Stimulated activated CD8-positive, alpha-beta memory T cell treated with anti-CD3 and anti-CD28 coated beads, Interleukin-7, amount 100 ng/mL, for 4 hours (primary cell): Measurements from ENCODE around the gene BRF1.
A peak's percentile ranks its signal among the peaks of the same experiment; 100 is the strongest.

Source experiments
- DNase-seq, 2 donors: peaks; one replicate each; pipeline ENCODE4 v3.0.0-alpha.2; 2020; ENCODE audit warnings: low read depth in 2 of 2

The BRF1 gene

DNA sequence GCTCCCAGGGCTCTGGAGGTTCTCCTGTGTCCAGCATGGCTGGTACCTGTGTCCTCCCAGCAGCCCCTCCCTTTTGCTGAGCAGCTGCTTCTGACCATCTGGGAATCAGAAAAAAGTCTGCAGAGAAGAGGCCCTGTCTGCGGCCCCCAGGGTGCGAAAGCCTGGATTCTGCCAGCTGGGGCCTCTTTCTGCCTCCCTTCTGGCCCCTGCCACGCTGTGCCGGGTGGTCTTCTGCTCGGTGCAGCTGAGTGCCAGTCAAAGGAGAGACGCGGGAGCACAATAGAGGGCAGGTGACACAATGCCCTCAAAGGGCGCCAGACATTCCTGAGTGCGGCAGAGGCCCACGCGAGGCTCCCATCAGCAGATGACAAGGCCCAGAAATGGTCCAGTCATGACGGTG, 39.8 kb downstream of the BRF1 start:
- no peak for DNase-seq

DNA sequence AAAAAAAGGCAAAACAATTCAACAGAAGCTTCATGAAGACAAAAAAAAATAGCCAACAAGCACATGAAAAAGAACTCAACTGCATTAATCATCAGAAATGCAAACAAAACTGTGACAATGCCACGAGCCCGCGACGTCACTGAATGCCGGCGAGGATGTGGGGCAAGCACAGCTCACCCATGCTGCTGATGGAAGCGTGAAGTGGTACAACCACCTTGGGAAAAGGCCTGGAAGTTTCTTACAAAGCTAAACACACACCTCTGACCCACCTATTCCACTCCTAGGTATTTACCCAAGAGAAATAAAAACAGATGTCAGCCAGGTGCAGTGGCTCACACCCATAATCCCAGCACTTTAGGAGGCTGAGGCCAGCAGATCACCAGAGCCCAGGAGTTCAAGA, 42.0 kb downstream of the BRF1 start:
- DNase-seq: no peak

DNA sequence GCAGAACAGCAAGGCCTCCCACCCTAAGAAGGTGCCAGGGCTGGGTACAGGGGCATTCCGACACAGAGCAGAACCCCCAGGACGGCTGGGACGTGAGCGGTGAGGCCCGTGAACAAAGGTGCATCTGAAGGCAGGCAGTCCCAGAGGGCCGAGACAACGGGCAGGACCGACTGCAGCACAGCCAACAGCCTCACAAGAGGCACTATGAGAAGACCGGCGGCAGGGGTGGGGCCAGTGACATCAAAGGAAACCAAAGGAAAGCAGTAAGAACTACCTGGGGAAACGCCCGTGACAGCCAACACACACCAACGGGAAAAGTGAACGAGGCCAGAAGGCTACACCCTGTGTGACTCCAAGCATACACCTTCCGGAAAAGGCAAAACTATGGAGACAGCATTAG, 43.3 kb downstream of the BRF1 start:
- DNase-seq: no peak

DNA sequence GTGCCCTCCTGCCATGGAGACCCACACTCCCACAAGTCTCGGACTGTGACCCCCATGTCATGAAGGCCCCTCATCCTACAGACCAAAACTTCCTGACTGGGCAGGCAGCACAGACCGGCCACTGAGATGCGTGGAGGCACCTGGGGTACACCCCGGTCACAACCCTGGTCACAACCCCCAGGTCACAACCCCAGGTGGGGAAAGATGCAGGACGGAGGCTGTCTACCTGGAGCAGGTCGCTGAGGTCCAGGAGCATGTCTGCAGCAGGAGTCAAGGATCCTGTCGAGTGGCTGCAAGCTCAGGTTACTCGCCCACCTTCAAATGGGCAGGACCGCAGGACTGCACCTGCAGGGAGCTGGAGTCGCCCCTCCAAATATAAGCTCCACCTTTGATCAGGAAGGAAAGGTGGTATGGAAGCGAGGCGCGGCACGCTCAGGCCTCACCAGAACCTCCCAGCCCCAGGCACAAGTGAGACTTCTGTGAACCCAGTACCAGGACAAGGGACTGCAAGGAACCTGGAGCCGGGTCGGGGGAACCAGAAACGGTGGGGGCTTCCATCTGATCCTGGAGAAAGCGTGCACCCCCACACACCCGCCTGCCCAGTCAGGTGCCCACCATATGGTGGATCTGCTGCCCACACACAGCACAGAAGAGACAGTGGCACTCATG, 44.4 kb downstream of the BRF1 start:
- no peak for DNase-seq

DNA sequence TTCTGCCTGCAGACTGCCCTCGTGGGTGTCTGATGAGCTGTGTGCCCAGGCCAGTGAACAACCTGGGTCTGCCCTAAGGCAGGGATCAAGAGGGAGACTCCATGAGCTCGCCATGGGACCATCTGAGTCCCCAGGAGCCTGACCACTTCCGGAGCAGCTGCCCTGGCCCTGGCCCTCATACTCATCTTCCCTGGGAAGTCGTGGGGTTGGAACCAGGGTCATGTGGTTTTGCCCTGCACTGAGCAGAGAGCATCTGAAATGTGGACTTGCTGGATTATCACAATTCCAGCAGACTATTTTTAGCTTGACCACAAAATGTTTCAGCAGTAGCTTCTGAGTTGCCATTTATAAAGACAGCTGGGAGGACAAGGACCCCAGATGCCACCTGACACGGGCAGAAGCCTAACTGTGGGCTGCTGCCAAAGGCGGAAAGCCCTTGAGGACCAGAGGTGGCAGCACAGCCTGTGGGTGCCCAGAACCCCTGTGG, 45.7 kb downstream of the BRF1 start:
- DNase-seq: no peak

DNA sequence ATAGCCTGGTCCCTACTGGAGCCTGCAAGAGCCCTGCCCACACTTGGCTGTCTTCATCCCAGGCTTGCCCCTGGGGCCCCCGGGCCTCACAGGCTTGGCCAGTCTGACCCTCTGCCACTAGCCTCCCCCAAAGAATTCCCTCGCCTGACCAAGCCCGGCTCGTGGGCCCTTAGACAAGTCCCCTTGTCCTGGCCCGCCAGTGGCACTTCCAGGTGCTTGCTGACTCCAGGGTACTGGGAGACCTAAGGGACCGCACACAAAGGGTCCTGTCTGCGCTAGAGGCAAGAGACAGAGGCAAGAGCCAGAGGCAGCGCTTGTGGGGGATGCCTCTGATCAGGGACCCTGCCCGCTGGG, 47.5 kb downstream of the BRF1 start:
- DNase-seq: no peak

DNA sequence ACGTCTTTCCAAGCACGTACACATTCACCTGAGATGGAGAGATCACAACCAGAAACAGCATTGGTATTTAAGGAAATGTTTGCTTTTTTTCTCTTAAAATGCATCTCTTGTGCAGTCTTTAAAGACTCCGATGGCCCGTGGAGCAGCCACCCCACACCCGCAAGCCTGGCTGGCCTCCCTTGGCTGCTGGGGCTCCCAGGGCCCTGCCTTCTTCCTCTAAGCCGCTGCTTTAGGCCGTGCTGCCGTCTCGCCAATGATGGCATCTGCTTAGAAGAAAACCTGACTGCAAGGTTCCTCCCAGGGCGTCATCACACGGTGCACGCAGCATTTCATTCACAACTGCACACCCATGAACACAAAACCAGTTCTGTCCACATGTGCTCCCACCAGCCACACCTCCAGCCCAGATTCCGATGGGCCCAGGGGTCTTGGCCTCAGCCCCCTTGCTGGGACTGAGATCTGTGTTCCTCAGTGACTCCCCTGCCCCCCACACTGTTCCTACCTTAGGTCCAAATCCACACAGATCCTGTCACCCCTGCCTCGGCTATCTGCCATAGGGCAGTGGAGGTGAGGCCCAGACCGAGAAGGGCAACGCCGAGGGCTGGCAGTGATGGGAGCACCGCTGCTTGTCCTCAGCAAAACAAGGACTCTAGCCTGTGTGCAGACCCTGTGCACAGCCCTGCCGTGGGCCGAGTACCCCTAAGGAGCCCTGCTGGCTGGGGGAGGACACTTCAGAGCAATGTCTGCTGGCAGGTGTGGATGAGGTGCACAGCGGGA, 48.1 kb downstream of the BRF1 start:
- DNase-seq: no peak

DNA sequence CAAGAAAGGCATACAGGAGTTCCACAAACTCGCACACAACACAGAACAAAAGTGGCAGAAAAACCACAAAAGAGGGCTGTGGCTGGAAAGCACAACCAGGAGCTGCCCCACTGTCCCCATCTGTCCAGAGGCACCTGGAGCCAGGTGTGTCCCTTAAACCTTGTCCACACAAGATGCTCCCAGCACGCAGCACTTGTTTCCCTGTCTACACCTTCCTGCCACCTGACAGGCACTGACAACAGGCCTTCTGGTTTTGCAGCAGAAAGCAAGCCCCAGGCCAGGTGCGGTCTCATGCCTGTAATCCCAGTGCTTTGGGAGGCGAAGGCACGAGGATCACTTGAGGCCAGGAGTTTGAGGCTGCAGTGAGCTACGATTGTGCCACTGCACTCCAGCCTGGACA, 48.9 kb downstream of the BRF1 start:
- DNase-seq: no peak

DNA sequence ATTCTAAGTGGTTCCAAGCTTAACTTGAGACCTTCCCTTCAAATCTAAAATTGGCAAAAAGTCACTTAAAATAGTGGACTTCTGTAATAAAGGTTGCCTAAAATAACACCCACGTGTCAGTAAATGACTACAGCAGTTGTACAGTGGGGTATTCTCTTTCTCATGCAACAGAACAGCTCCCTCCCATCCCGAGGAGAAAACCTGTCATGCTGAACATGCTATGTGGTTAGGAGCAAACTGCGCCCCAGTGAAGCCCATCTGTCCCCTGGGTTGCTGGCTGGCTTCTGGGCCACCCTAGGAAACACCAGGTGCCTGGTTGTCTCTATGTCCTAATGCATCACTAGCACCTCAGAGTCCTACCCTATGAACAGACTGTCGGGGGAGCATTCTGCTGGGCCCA, 49.8 kb downstream of the BRF1 start:
- DNase-seq: no peak

DNA sequence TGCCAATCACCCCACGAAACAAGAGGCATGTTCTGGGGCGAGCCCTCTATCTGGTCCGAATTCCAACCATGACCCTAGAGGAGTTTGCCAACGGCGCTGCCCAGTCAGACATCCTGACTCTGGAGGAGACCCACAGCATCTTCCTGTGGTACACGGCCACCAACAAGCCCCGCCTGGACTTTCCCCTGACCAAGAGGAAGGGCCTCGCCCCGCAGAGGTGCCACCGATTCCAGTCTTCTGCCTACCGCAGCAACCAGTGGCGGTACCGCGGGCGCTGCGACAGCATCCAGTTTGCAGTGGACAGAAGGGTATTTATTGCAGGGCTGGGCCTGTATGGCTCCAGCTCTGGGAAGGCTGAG, 50.8 kb downstream of the BRF1 start:
- DNase-seq: no peak

DNA sequence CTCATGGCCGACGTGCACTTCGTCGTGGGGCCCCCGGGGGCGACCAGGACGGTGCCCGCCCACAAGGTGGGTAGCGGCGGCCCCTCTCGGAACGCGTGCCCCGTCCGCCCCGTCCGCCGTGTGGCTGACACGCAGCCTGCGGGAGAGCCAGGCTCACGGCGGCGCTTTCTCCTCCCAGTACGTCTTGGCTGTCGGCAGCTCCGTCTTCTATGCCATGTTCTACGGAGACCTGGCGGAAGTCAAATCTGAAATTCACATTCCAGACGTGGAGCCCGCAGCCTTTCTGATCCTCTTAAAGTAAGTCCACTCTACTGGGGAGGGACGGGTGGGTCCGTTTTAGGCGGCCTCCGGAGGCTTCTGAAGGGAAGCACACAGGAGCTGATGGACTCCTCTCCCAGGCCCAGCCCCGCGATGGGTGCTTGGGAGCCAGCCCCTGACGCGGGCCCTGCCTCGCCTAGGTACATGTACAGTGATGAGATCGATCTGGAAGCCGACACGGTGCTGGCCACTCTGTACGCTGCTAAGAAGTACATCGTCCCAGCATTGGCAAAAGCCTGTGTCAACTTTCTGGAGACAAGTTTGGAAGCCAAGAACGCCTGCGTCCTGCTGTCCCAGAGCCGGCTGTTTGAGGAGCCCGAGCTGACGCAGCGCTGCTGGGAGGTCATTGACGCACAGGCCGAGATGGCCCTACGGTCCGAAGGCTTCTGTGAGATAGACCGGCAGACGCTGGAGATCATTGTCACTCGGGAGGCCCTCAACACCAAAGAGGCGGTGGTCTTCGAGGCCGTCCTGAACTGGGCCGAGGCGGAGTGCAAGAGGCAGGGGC, 51.4 kb downstream of the BRF1 start:
- no peak for DNase-seq

DNA sequence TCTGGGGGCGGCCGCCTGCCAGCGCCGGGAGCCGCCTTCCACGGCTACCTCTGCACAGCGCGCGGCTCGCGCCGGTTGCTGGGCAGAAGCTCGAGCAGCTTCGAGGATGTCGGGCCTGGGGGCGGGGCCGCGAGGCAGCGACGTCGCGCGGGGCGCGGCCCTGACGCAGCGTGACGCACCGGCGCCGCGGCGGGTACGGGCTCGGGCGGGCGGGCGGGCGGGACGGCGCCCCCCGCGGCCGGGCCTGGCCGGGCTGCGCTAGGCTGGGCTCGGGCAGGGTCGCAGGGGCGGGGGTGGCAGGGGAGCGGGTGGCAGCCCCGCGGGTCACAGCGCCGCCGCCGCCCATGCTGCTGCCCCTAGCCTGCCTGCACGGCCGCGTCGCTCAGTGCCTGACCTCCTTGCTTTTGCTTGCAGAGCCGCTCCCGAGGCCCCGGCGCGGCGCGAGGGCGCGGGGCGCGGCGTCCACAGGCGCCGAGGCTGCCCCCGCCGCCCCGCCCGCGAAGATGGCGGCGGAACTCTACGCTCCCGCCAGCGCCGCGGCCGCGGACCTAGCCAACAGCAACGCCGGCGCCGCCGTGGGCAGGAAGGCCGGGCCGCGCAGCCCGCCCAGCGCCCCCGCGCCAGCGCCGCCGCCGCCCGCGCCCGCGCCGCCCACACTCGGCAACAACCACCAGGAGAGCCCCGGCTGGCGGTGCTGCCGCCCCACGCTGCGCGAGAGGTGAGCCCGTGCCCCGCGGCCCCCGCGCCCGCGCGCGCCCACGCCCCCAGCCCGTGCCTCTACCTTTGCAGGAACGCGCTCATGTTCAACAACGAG, 52.2 kb downstream of the BRF1 start, which contains the start of gene BTBD6:
Gene BTBD6, plus strand, starts transcription at position 166 of the 814 bp plus-strand sequence. Its CDS starts 179 bp downstream, at position 345.
- DNase-seq: peak; percentile 61 to 84

DNA sequence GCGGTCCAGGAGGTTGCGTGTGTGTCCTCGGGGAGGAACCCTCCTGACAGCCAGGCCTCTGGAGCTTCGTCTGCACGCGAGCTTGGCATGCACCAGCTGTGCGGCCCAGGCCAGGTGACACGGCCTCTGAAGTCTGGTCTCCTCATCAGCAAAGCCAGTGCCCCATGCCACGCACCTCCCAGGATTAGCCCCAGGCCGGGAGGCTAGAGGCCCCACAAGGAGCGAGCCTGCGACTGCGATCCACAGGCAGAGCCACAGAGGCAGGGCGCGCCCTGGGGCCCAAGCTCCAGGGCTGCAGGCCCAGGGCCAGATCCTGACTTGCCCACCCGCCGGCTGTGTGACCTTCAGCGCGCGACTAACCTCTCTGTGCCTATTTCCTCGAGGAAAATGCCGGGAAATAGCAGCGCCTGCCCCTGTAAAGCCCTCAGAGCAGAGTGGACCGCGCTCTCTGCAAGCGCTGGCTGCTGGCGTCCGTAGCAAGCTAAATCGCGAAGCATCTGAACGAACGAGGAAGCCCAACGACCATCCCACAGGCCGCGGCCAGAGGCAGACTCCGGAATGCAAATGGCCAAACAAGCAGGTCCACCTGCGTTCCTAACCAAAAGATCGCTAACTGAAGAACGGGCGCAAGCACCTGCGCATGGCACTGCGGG, 53.0 kb downstream of the BRF1 start:
- no peak for DNase-seq

DNA sequence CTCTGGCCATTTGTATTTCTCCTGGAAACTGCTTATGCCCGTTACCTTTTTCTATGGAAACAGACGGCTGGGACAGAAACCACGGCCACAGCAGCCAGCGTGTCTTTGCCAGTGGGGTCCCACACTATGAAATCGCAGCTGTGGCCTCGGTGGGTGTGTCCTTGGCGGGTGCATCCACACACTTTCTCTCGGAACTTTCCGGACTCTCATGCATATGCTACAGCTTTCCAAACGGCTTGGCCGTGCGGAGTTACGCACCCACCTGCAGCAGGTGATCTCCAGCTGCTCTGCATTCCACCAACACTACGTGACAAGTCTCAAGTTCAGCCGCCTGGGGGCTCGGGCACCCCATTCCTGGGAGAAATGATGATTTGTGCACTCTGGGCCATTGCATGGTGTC, 53.8 kb downstream of the BRF1 start:
- DNase-seq: no peak

DNA sequence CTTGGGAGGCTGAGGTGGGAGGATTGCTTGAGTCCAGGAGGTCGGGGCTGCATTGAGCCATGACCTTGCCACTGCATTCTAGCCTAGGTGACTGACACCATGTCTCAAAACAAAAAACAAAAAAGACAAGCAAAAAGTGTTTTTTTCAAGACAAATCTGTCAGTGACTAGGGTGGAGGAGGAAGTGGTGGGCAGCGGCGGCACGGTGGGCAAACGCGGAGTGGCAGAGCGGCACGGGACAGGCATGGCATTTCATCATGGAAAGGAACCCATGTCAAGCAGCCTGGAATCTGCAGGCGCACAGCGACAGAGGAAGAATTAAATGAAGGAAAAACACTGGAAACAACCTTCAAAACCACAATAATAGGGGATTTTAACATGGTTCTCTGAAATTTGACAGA, 56.5 kb downstream of the BRF1 start:
- DNase-seq: no peak

DNA sequence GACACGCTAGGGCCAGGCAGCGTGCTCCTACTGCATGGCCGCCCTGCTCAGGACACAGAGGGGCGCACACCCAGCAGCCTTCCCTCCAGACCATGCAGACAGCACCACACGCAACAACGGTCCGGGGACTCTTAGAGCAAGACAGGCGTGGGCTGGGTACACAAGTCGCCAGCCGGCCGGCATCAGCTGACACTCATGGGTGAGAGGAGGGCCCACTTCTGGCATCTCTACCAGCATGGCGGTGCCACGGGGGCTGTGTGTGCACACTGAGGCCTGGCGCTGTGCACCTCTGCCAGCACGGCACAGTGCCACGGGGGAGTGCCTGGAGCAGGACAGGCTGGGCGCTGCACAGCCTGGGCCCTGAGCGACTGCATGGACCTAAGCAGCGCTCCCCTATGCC, 59.2 kb downstream of the BRF1 start:
- no peak for DNase-seq

DNA sequence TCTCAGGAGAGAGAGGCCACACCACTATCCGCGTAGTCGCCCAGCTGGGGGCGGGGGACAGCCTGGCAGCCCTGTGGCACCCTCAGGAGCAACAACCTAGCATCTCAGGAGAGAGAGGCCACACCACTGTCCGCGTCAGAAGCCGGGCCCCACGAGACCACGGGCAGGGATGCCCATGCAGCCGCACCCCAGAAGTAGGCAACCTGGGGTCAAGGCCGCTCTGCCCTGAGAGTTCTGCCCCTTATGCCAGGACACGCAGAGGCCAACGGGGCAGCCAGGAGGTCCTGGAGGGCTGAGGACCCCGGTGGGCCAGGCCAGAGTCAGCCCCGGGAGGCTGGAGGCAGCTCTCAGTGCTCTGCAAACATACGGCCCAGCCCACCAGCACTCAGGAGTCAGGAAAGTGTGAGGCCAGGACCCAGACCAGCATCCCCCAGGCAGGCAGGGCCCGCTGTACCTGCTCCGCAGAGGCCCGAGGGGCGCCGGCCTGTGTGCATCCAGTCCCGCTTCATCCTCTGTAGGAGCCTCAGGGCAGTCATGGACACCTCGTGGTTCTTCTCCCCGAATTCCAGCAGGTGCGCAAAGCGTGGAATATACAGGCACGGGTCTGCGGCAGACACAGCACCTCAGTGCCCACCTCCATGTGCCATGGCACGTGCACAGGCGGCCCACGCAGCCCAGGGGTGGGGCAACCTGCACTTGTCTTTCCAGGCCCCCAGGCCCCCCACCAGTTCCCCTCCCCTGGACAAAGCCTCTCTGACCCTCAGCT, 59.8 kb downstream of the BRF1 start:
- no peak for DNase-seq

DNA sequence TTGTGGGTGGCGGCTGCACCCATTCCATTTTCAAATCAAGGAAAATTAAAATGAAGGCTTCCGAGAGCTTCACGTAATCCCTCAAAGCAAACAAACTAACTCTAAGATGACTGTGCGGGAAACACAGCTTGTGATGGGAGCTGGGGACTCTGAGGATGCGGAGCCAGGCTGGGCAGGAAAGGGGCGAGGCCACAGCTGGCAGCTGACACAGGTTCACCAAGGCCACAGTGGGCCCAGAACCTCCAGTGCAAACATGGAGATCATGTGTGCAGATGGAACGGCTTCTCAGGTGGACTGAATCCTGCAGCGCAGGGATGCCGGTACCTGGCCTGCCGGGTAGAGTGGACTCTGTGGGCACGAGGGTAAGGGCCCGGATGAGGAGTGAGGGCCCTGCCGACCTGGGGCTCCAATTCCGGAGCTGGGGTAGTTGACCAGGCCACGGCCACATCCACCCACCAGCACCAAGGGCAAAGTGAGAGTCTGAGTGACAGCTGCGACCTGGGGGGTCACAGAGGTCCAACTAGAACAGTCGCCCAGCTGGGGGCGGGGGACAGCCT, 71.6 kb downstream of the BRF1 start:
- DNase-seq: no peak

DNA sequence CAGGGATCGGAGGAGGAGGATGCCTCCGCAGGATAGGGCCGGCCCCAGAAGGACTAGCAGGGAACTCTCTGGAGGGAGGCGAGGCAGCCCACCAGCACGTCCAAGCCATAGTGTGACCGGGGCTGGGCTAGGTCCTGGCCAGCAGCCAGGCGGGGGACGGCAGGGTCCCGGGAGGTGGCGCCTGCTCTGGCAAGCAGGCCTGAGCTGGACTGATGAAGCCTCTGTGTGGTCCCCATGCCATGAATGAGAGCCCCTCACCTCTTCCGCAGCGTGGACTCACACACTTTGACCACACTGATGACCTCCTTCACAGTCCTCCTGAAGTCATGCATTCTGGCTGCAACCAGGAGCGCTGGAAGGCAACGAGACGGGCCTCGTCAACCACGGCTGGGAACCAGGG, 72.2 kb downstream of the BRF1 start:
- no peak for DNase-seq

DNA sequence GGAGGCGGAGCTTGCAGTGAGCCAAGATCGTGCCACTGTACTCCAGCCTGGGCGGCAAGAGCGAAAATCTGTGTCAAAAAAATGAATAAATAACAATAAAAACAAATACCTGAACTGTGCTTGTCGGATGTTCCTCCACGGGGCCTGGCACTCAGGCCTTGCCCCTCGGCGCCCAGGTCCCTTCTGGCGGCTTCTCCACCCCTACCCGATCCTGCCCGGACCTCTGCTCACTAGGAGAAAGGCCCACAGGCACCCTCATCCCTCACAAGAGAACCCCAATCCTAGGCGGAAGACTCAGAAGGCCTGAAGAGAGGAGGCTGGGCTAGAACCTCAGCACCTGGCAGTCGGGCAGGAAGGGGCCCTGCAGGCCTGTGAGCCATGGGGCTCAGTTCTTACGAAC, 73.5 kb downstream of the BRF1 start:
- no peak for DNase-seq
